ENCODE measurements around the gene SAPCD2. TPM values are rescaled to one million over a fixed set of nuclear protein-coding genes. Genes with fewer than 3 reads are reported as not detected.

The SAPCD2 gene
- polyA plus RNA-seq, 1 donor from 2014 or later: 0.22 TPM

GRCh38 chr9:137044502-137045177 lies 25.7 kb downstream of the SAPCD2 start:
- H3K9ac ChIP-seq (ENCODE audit: low read length): peak overlapping the region; percentile 93
- H3K9me3 ChIP-seq (ENCODE audit: low read length): no peaks in the 10 kb centered on the region
- H4K20me1 ChIP-seq (ENCODE audit: insufficient read depth): peaks cover 13% of the 10 kb centered on the region
- TF ChIP-seq REST (IDR thresholded peaks at IDR 0.05; ENCODE audit: borderline replicate concordance): no peak
- no peak for TF ChIP-seq EP300 (conservative IDR thresholded peaks at IDR 0.05; ENCODE audit: poor library complexity, severe bottlenecking)
- TF ChIP-seq MXI1 (conservative IDR thresholded peaks at IDR 0.05; ENCODE audit: poor library complexity, severe bottlenecking): no peak
- TF ChIP-seq POLR2AphosphoS5 (IDR thresholded peaks at IDR 0.05): no peak
- TF ChIP-seq TAF1 (IDR thresholded peaks at IDR 0.05; ENCODE audit: low read depth): no peak
- TF ChIP-seq RAD21 (conservative IDR thresholded peaks at IDR 0.05): no peak
- no peak for TF ChIP-seq EZH2 (IDR thresholded peaks at IDR 0.05; ENCODE audit: borderline replicate concordance, insufficient read depth, low read length, poor library complexity, severe bottlenecking)
- TF ChIP-seq CTCF (IDR thresholded peaks at IDR 0.05; ENCODE audit: poor library complexity, severe bottlenecking): no peak
- no peak for TF ChIP-seq SMC3 (conservative IDR thresholded peaks at IDR 0.05; ENCODE audit: poor library complexity)
- no peaks in the 10 kb centered on the region for H3K36me3 ChIP-seq (ENCODE audit: insufficient read depth, low read length)
- H3K79me2 ChIP-seq (replicated peaks; ENCODE audit: insufficient read depth, low read length): peaks cover 20% of the 10 kb centered on the region
- peak overlapping the region; percentile 98 for H3K4me3 ChIP-seq (ENCODE audit: low read length)
- no peak overlapping the region for H2AFZ ChIP-seq (ENCODE audit: low read depth, low read length)
- H3K4me2 ChIP-seq (ENCODE audit: low read length): peak overlapping the region; percentile 94
- H3K9me2 ChIP-seq (ENCODE audit: insufficient read depth, low read length): no peaks in the 10 kb centered on the region
- peaks cover 21% of the 10 kb centered on the region for H3K27me3 ChIP-seq (ENCODE audit: insufficient read depth, low read depth, low read length)
- no peak overlapping the region for H3K27ac ChIP-seq (ENCODE audit: low read length)
- no peaks in the 10 kb centered on the region for H3F3A ChIP-seq (ENCODE audit: insufficient read depth, low read length, poor library complexity, severe bottlenecking)

GRCh38 chr9:137044037-137044436 lies 26.3 kb downstream of the SAPCD2 start:
- Histone ChIP-seq H3K4me3 (ENCODE audit: low read length) (peak overlapping the region; percentile 98), H3K27me3 (ENCODE audit: insufficient read depth, low read depth, low read length) (peaks cover 15% of the 10 kb centered on the region), H3F3A (ENCODE audit: insufficient read depth, low read length, poor library complexity, severe bottlenecking) (no peaks in the 10 kb centered on the region), H3K79me2 (replicated peaks; ENCODE audit: insufficient read depth, low read length) (peaks cover 20% of the 10 kb centered on the region), H3K9me3 (ENCODE audit: low read length) (no peaks in the 10 kb centered on the region), H3K9ac (ENCODE audit: low read length) (peak overlapping the region; percentile 93), H3K36me3 (ENCODE audit: insufficient read depth, low read length) (no peaks in the 10 kb centered on the region), H3K27ac (ENCODE audit: low read length) (no peak overlapping the region), H2AFZ (ENCODE audit: low read depth, low read length) (no peak overlapping the region), H4K20me1 (ENCODE audit: insufficient read depth) (peaks cover 13% of the 10 kb centered on the region), H3K9me2 (ENCODE audit: insufficient read depth, low read length) (no peaks in the 10 kb centered on the region), H3K4me2 (ENCODE audit: low read length) (no peak overlapping the region)
- no peak for TF ChIP-seq MXI1 (conservative IDR thresholded peaks at IDR 0.05; ENCODE audit: poor library complexity, severe bottlenecking)
- TF ChIP-seq REST (IDR thresholded peaks at IDR 0.05; ENCODE audit: borderline replicate concordance): no peak
- no peak for TF ChIP-seq TAF1 (IDR thresholded peaks at IDR 0.05; ENCODE audit: low read depth)
- TF ChIP-seq SMC3 (conservative IDR thresholded peaks at IDR 0.05; ENCODE audit: poor library complexity): no peak
- no peak for TF ChIP-seq EZH2 (IDR thresholded peaks at IDR 0.05; ENCODE audit: borderline replicate concordance, insufficient read depth, low read length, poor library complexity, severe bottlenecking)
- TF ChIP-seq CTCF (IDR thresholded peaks at IDR 0.05; ENCODE audit: poor library complexity, severe bottlenecking): no peak
- TF ChIP-seq EP300 (conservative IDR thresholded peaks at IDR 0.05; ENCODE audit: poor library complexity, severe bottlenecking): no peak
